Psoas muscle (tissue), 8 donors: ENCODE results near the gene TTBK1. TPM values are rescaled to one million over a fixed set of nuclear protein-coding genes. Genes with fewer than 3 reads are reported as not detected.
A peak's percentile ranks its signal among the peaks of the same experiment; 100 is the strongest.

Source experiments
- ATAC-seq, 4 donors: fragments of 200-7000 bp; cut with Tn5 transposase; one replicate each; pipeline ENCODE4 v1.9.1; 2020; ENCODE audit warnings: moderate library complexity in 3 of 4, mild to moderate bottlenecking in 2 of 4
- DNase-seq, 2 donors: peaks; one replicate each; pipeline ENCODE4 v3.0.0-alpha.2; 2020
- H3K27ac ChIP-seq: fragments of 200-600 bp; one replicate; pipeline ENCODE4 v1.8.0; 2022
- H3K27me3 ChIP-seq, 3 donors: fragments of 200-600 bp in 1 of 3; one replicate each; pipeline versions ENCODE4 v1.6.1 to v1.8.0; 2013 to 2022; ENCODE audit warnings: low read length in 2 of 3, mild to moderate bottlenecking in 2 of 3, moderate library complexity in 1 of 3; ENCODE audit not compliant: insufficient read depth in 3 of 3
- H3K36me3 ChIP-seq, 2 donors: fragments of 200-600 bp in 1 of 2; one replicate each; pipeline versions ENCODE4 v1.6.1 to v1.8.0; 2013 to 2022; ENCODE audit warnings: low read depth in 1 of 2, mild to moderate bottlenecking in 1 of 2, moderate library complexity in 1 of 2; ENCODE audit not compliant: insufficient read depth in 1 of 2
- H3K4me1 ChIP-seq: fragments of 200-600 bp; one replicate; pipeline ENCODE4 v1.8.0; 2022
- H3K4me3 ChIP-seq: fragments of 200-600 bp; one replicate; pipeline ENCODE4 v1.8.0; 2022; ENCODE audit warnings: mild to moderate bottlenecking
- H3K9me3 ChIP-seq: fragments of 200-600 bp; one replicate; pipeline ENCODE4 v1.8.0; 2022
- WGBS, 3 donors: extraction: QIAGEN DNeasy Blood & Tissue Kit; methylation state at CpG; one replicate each; pipeline versions ENCODE4 v1.1.6 to v1.1.7; 2013; 5-methylcytosine and 5-hydroxymethylcytosine counted together
- intact Hi-C, 2 donors: fragments of 100-400 bp; cut with DNase I; formaldehyde crosslinking; loops; one replicate each; pipeline versions ENCODE4 v1.11.0 to v1.14.2; 2022
- polyA plus RNA-seq, 3 donors: library from polyadenylated mRNA; stranded (reverse); fragments of 200-250 nt; gene quantifications; one replicate each; pipeline ENCODE4 v1.2.3, GENCODE V29; 2013
- total RNA-seq, 4 donors: library from RNA; stranded (reverse); fragmentation: NEBNext Ultra II Directional in 2 of 4; extraction: Animal tissue kit (Norgen Biotek cat#: 25700) in 2 of 4; gene quantifications; one replicate each; pipeline versions ENCODE4 v1.2.1 to v1.2.4, GENCODE V29; 2021 to 2023
- TF ChIP-seq, protein P1 (sequence below): fragments of 200-600 bp; IDR thresholded peaks from one replicate; pipeline ENCODE4 v1.8.0; 2022; ENCODE audit warnings: antibody characterized with exemption
- donor health status: healthy with polysubstance abuse.
- donor health status: DM: no; HTN: no; CAD: no; lungs with moderate emphysema.
- donor health status: Bipolar disorder and iron deficiency.
- donor health status: healthy.
- donor health status: DM: yes; HTN: yes; CAD: no.
- donor health status: DM: no; HTN: no; CAD: no.
- donor health status: DM: no; HTN: no; CAD: no.
- donor health status: DM: yes; HTN: yes; CAD: no.

TTBK1 gene
- total and polyA plus RNA-seq, 7 donors: 0.01 to 0.03 TPM; not detected in 5

- no peaks in the 10 kb centered on the region for H3K4me1 ChIP-seq
- H3K27me3 ChIP-seq: no peaks in the 10 kb centered on the region
- 87 to 90% (median 89%) methylated on average over 7 of the region's 7 CpGs for WGBS, 3 donors
- H3K4me3 ChIP-seq: no peak overlapping the region
- intact Hi-C loops: no loop called here
- TF ChIP-seq, protein P1, sequence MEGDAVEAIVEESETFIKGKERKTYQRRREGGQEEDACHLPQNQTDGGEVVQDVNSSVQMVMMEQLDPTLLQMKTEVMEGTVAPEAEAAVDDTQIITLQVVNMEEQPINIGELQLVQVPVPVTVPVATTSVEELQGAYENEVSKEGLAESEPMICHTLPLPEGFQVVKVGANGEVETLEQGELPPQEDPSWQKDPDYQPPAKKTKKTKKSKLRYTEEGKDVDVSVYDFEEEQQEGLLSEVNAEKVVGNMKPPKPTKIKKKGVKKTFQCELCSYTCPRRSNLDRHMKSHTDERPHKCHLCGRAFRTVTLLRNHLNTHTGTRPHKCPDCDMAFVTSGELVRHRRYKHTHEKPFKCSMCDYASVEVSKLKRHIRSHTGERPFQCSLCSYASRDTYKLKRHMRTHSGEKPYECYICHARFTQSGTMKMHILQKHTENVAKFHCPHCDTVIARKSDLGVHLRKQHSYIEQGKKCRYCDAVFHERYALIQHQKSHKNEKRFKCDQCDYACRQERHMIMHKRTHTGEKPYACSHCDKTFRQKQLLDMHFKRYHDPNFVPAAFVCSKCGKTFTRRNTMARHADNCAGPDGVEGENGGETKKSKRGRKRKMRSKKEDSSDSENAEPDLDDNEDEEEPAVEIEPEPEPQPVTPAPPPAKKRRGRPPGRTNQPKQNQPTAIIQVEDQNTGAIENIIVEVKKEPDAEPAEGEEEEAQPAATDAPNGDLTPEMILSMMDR: no peak
- ATAC-seq (no peak), DNase-seq (peak in 1 of 2 donors; percentile 15)
- no peaks in the 10 kb centered on the region for H3K9me3 ChIP-seq
- H3K27ac ChIP-seq: no peak overlapping the region
- peaks cover 7 to 59% of the 10 kb centered on the region in 2 donors for H3K36me3 ChIP-seq
These were observed 23.5 kb upstream of the TTBK1 start for GRCh38 chr6:43219814-43220213.

GRCh38 chr6:43220439-43220951, 22.8 kb upstream of the TTBK1 start:
- 88 to 91% (median 90%) methylated on average over 14 to 16 of the region's 16 CpGs for WGBS, 3 donors
- intact Hi-C loops: no loop called here
- Histone ChIP-seq H3K9me3 (no peaks in the 10 kb centered on the region), H3K36me3 (peaks cover 5 to 56% of the 10 kb centered on the region in 2 donors), H3K4me1 (no peaks in the 10 kb centered on the region), H3K27ac (no peak overlapping the region), H3K4me3 (no peak overlapping the region), H3K27me3 (no peaks in the 10 kb centered on the region)
- TF ChIP-seq, protein P1: no peak
- DNase-seq (peak in 1 of 2 donors; percentile 46), ATAC-seq (no peak)

DNA sequence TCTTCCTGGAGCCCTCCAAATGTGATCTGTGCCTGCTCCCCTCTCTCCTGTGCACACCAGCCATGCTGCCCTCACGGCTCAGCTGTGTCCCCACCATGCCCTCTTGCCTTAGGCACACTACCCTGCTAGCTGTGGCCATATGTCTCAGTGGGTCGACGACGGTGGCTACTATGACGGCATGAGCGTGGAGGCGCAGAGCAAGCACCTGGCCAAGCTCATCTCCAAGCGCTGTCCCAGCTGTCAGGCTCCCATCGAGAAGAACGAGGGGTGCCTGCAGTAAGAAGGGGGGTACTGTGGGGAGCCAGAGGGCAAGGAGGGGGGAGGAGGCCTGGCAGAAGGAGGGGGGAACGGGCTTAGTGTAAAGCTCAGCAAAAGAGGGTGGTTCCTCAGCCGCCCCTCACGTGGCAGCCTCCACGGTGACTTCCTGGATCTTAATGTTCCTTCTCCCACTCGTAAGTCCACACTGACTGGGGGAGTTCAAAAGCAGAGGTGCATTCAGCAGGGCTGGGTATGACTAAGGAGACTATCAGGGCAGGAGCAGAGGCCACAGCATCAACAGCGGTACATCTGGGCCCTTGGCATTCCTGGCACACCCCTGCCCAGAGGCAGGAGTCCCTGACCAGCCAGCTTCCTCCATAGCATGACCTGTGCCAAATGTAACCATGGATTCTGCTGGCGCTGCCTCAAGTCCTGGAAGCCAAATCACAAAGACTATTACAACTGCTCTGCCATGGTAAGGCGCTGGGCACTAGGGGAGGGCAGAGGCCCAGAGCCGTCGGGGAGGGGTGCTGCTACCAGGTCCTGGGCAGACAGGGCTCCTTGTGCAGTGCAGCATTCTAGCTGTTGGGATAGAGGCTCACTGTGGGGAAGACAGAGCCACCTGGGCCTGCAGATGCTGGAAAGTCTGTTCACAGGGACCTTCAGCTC, 22.0 kb upstream of the TTBK1 start:
- no peaks in the 10 kb centered on the region for H3K4me1 ChIP-seq
- intact Hi-C loops: no loop called here
- ATAC-seq (peak in 3 of 4 donors; percentile 21 to 31 (median 23)), DNase-seq (peak in 1 of 2 donors; percentile 35)
- TF ChIP-seq, protein P1: no peak
- H3K27ac ChIP-seq: no peak overlapping the region
- no peak overlapping the region for H3K4me3 ChIP-seq
- H3K9me3 ChIP-seq: no peaks in the 10 kb centered on the region
- WGBS, 3 donors: 54 to 70% (median 56%) methylated on average over 20 of the region's 20 CpGs
- H3K36me3 ChIP-seq: peaks cover 5 to 56% of the 10 kb centered on the region in 2 donors
- H3K27me3 ChIP-seq: no peaks in the 10 kb centered on the region

- Histone ChIP-seq H3K27me3 (no peaks in the 10 kb centered on the region), H3K9me3 (no peaks in the 10 kb centered on the region), H3K4me1 (peaks cover under 1% of the 10 kb centered on the region), H3K36me3 (peaks cover under 1 to 46% of the 10 kb centered on the region in 2 donors), H3K4me3 (no peak overlapping the region), H3K27ac (no peak overlapping the region)
- 87 to 93% (median 91%) methylated on average over 15 of the region's 15 CpGs for WGBS, 3 donors
- peak in 1 of 2 donors; percentile 34 for DNase-seq
- TF ChIP-seq, protein P1: no peak
- ATAC-seq: no peak
- intact Hi-C loops: no loop called here
These were observed 20.7 kb upstream of the TTBK1 start for GRCh38 chr6:43222418-43223059.
